PFSK-1 (cell line): ENCODE results near the gene INHBB.

Experiments
- FOXP2 ChIP-seq: optimal IDR thresholded peaks from 2 replicates; pipeline ENCODE3; 2011; ENCODE audit warnings: borderline replicate concordance, control low read depth, inconsistent platforms; ENCODE audit not compliant: insufficient read depth; ENCODE audit errors: extremely low read length, extremely low read depth
- POLR2AphosphoS5 ChIP-seq: IDR thresholded peaks from 2 replicates; pipeline ENCODE4 v1.6.1; 2012; ENCODE audit warnings: low read depth, mild to moderate bottlenecking, control low read depth, low read length, moderate library complexity
- REST ChIP-seq, 2 experiments: IDR thresholded peaks; 2 replicates each; pipeline versions ENCODE4 v1.6.1 to v1.8.0; 2011 to 2012; ENCODE audit warnings: low read depth in 2 of 2, low read length in 2 of 2, control low read depth in 1 of 2, inconsistent platforms in 1 of 2, mild to moderate bottlenecking in 1 of 2, moderate library complexity in 1 of 2; ENCODE audit not compliant: insufficient read depth in 1 of 2
- SIN3A ChIP-seq: IDR thresholded peaks from 2 replicates; pipeline ENCODE4 v1.6.1; 2012; ENCODE audit warnings: mild to moderate bottlenecking, low read length, moderate library complexity, borderline replicate concordance; ENCODE audit not compliant: insufficient read depth
- TAF1 ChIP-seq: IDR thresholded peaks from 2 replicates; pipeline ENCODE4 v1.6.1; 2012; ENCODE audit warnings: low read length, control low read depth, borderline replicate concordance; ENCODE audit not compliant: insufficient read depth

GRCh38 chr2:120341977-120342376 lies 4.0 kb upstream of the INHBB start:
- TF ChIP-seq POLR2AphosphoS5 (no peak), FOXP2 (no peak), REST (IDR thresholded peaks at IDR 0.05; ENCODE audit: insufficient read depth in 1 of 2, low read depth in 2 of 2, low read length in 2 of 2) (no peak), TAF1 (no peak), SIN3A (no peak)
